NCI-H748 (cell line): Measurements from ENCODE around the gene BAHCC1.

Source experiments
- DNase-seq: peaks from one replicate; lab custom pipeline; 2025; ENCODE audit not compliant: unreplicated experiment; lab: John Stamatoyannopoulos, UW

Gene BAHCC1

GRCh38 chr17:81366648-81367047 lies 28.6 kb upstream of the BAHCC1 start:
- DNase-seq, result no peak

GRCh38 chr17:81367171-81367570 lies 28.1 kb upstream of the BAHCC1 start:
- no peak for DNase-seq

DNA sequence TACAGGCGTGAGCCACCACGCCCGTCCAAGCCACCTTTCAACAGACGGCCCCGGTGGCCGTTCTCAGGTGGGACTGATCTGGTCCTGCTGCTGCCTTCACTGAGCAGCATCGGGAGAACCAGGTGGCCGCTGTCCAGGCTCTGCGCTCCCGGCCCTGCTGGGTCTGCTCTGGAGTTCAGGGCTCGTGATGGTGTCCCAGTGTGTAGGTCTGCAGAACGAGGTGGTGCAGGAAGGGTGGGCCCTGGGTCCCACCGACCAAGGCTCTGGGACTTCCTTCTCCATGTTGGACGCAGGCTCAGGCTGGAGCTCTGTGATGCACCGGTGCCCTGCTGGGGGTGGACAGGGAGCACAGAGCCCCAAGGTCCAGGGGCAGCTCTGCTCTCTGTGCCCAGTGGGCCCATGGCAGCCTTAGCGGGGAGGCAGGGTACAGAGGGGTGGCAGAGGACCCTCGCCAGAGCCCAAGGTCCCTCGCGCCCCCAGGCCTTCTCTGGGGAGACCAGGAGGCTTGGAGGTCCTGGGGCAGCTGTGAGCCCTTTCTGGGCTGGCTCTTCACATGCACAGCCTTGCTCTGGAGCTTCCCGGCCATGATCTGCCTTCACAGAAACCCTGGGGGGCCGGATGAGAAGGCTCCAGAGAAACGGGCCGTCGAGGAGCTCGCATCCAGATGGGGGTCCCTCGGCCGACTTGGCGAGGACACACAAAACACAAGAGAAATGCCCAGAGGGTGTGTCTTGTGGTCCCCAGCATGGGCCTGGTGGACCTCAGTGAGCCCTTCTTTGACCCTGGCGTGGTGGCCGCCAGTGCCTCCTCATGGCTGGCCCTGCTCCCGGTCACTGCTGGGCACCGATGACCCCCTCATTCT lies 26.9 kb upstream of the BAHCC1 start:
- no peak for DNase-seq

GRCh38 chr17:81370294-81370693 lies 25.0 kb upstream of the BAHCC1 start:
- no peak for DNase-seq

DNA sequence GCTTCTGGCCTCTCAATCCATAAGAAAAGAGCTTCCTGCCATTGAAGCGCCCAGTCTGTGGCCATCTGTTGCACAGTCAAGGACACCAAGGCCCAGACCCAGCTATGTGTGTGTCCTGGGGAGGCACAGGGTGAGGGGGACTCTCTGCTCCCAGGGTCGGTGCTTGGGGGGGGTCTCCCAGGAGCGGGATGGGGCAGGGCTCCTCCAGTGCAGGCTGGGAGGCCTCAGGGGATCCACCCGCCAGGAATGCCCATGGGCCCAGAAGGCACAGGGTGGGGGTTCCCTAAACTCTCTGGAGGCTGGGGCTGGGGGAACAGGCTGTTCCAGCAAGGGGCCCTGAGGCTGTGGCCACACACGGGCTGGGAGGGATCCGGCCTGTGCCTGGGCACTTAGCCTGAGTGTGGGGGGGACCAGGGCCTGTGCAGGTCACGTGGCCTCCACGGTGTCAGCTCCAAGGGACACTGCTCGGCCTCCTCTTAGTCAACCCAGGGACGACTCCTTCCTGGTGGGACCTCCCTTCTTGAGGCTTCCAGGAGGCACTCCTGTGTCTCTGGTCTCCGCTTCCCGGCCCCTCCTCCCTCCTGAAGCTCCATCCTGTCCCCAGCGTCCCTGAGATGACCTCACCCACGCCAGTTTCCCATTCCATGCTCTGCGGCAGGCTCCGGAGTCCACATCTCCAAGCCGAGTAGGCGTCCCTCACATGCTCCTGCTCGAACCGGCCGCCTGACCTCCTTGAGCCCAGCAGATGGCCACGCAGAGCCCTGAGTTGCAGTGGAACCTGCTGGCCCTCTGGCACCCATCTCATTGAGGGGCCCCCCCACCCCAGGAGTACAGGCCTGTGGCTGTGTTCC lies 23.1 kb upstream of the BAHCC1 start:
- no peak for DNase-seq

DNA sequence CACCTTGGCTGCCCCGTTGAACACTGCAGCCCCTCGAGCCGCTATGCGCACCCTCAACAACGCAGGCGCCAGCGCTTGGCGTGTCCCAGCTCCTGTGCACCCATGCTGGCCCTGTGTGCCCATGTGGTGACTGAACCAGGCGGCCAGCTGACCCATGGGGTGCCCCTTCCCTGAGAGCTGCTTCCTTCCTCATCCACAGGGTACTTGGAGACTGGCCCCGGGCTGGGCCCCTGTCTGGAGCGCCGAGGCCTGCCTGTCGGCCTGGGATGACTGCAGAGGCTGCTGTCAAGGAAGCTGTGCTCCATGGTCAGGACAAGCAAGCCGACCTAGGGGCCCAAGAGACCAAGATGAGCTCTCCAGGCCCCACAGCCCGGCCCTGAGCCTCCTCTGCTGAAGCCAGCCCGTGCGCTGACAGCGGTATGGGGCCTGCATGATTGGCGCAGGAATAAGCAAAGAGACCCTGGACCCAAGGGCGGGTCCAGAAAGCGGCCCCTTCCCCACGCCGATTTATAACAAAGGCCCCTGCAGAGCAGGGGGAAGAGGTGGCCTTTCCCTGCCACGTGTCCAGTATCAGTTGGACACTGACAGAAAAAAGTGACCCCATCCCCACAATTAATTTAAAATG lies 21.6 kb upstream of the BAHCC1 start:
- no peak for DNase-seq

- DNase-seq, result no peak
Observed at GRCh38 chr17:81374890-81375289, 20.4 kb upstream of the BAHCC1 start.

DNA sequence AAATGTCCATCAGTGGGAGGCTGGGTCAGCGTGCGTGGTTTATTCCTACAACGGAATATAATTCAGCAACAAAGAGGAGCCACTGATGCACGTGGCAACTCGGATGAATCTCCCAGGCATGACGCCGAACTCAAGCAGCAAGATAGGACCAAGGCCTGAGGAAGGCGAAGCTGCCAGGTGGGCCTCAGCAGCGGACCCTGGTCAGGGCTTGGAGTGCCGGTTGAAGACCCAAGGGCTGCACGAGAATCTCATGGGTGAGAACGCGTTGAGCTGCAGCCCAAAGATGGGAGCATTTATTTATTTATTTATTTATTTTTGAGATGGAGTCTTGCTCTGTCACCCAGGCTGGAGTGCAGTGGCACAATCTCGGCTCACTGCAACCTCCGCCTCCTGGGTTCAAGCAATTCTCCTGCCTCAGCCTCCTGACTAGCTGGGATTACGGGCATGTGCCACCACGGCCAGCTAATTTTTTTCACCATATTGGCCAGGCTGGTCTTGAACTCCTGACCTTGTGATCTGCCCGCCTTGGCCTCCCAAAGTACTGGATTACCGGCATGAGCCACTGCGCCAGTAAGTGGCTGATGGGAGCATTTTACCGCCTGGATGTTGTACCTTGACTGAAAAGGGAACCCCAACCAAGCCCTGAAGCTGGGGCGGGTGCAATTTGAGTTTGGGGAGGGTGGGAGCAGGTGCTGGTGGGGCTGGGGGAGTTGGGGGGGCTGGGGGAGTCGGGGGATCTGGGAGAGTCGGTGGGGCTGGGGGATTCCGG lies 18.1 kb upstream of the BAHCC1 start:
- no peak for DNase-seq

- no peak for DNase-seq
Observed at GRCh38 chr17:81378941-81379511, 16.2 kb upstream of the BAHCC1 start.

DNA sequence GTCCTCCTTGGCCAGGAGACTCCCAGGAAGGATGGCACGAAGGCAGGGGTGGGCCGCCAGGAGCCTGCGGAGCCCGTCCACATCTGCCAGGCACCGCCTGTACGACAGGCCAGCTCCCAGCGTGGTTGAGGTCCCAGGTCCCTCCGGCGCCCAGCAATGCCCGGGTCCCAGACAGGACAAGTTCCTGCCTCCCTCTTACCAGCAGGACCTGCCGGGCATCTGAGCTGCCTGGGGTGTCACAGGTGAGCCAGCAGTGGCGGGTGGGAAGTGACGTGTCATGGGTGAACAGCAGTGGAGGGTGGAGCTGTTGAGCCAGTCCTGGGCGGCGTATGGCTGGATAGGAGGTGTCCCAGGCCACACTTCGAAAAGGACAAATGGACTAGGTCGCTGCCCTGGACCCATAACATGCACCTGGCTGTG lies 15.7 kb upstream of the BAHCC1 start:
- peak; percentile 10 for DNase-seq

GRCh38 chr17:81380131-81380530 lies 15.1 kb upstream of the BAHCC1 start:
- DNase-seq, result no peak

- DNase-seq, result no peak
Observed at GRCh38 chr17:81380666-81381518, 14.4 kb upstream of the BAHCC1 start.

GRCh38 chr17:81381632-81382577 lies 13.4 kb upstream of the BAHCC1 start:
- DNase-seq, result no peak

- DNase-seq, result no peak
Observed at GRCh38 chr17:81382851-81383250, 12.4 kb upstream of the BAHCC1 start.

GRCh38 chr17:81383504-81384421 lies 11.5 kb upstream of the BAHCC1 start:
- no peak for DNase-seq

GRCh38 chr17:81384929-81385319 lies 10.3 kb upstream of the BAHCC1 start:
- DNase-seq, result no peak

DNA sequence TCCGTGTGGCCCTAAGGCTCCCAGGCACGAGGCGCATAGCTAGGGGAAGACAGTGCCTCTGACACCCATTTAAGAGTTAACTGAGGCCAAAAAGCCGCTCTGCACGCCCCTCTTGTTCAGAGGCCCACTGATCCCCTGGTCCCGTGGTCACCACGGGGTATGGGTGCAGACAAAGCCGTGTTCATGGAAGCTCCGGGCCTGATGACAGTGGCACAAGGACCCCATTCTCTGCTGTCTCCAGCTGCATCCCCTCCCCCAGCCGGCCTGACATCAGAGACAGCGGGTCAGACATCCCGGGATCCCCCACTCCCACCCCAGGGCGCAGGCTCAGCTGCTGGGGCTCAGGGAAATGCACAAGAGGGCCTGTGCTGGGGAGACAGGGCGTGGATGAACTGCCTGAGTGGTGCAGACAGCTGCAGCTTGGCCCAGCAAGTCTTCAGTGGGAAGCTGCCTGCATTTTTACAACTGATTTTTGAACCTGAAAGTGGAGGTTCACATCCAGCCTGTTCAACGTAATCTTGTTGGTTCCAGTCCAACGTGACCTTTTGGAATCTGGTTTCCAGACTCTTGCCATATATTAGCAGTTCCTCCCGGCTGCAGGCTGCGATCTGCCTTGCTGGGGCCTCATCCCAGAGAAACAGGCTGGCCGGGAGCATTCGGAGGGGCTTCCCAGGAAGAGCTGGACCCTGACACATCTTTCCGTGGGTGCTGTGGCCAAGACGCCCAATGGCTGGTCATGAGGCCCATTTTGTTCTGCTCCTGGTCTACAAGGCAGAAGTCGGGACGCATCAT lies 9.7 kb upstream of the BAHCC1 start:
- no peak for DNase-seq
